Epithelial cell of prostate (primary cell): Measurements from ENCODE around the gene ABCD3.
"Not testable (repeated sequence)": the region's sequence is repeated elsewhere in the genome, so short reads cannot be mapped to it uniquely, and the experiment has no call there.

ENCODE experiments used
- DNase-seq: peaks from one replicate; pipeline ENCODE4 v3.0.0-alpha.2; 2011; ENCODE audit warnings: low read depth, low spot score
- H3K27ac ChIP-seq: fragments of 450-650 bp; 2 replicates; pipeline ENCODE4 v1.5.1; 2017; ENCODE audit warnings: mild to moderate bottlenecking

ABCD3 gene

DNA sequence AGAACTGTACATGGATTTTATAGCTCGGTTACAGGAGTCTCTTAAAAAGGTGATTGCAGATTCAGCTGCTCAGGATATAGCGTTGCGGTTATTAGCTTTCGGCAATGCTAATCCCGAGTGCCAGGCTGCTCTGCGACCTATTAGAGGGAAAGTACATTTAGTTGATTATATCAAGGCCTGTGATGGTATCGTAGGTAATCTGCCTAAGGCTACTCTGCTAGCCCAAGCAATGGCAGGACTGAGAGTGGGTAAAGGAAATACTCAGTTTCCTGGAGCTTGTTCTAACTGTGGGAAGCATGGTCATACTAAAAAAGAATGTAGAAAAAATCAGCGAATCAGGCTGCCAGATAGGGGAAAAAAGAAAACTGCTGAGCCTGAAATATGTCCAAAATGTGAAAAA, 27.5 kb downstream of the ABCD3 start:
- H3K27ac ChIP-seq, DNase-seq: not testable (repeated sequence)

DNA sequence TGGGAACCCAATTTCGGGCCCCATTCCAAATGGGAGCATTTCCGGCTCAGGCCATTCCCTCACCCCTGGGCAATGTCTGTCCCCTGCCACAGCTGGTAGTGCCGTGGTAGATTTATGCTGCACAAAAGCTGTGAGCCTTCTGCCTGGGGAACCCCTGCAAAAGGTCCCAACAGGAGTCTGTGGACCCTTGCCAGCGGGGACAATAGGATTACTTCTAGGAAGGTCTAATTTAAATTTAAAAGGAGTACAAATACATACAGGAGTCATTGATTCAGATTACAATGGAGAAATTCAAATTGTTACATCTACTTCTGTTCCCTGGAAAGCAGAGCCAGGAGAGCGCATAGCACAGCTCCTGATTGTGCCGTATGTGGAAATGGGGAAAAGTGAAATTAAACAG, 28.0 kb downstream of the ABCD3 start:
- H3K27ac ChIP-seq, DNase-seq: not testable (repeated sequence)

DNA sequence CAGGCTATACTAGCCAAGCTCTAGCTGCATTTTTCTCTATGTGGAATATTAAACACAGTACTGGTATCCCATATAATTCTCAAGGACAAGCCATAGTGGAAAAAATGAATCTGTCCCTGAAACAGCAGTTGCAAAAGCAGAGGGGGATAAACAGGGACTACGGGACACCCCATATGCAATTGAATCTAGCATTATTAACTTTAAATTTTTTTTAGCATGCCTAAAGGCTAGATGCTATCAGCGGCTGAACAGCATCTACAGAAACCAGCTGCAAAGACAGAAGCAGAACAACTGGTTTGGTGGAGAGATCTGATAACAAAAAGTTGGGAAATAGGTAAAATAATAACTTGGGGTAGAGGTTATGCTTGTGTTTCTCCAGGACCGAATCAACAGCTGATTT, 30.6 kb downstream of the ABCD3 start:
- H3K27ac ChIP-seq, DNase-seq: not testable (repeated sequence)

DNA sequence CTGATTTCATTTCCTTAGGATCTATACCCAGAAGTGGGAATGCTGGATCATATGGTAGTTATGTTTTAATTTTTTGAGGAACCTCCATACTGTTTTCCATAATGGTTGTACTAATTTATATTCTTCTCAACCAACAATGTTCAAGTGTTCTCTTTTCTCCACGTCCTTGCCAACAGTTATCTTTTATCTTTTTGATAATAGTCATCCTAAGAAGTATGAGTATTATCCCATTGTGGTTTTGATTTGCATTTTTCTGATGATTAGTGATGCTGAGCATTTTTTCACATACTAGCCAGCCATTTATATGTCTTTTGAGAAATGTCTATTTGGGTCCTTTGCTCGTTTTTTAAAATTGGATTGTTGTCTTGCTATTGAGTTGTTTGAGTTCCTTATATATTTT, 38.5 kb downstream of the ABCD3 start:
- DNase-seq: no peak
- no peak overlapping the region for H3K27ac ChIP-seq

DNA sequence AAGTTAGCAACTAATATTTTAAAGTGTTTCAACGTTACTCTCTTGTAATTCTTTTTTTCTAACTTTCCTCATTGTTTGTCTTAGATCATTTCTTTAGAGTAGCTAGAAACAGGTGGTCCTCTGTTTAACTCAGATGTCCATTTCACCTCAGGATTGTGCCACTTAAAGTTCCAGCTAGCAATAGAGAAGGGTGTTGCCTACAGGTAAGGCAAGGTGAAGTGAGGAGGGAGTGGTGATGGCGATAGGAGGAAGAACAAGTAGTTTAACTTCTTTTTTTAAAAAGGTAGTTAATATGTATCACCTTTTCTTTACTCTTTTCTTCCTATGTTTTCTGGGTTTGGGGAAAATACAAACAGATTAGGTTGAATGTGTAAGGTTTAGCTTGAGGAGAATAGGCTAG, 44.4 kb downstream of the ABCD3 start:
- no peak for DNase-seq
- H3K27ac ChIP-seq: no peak overlapping the region

DNA sequence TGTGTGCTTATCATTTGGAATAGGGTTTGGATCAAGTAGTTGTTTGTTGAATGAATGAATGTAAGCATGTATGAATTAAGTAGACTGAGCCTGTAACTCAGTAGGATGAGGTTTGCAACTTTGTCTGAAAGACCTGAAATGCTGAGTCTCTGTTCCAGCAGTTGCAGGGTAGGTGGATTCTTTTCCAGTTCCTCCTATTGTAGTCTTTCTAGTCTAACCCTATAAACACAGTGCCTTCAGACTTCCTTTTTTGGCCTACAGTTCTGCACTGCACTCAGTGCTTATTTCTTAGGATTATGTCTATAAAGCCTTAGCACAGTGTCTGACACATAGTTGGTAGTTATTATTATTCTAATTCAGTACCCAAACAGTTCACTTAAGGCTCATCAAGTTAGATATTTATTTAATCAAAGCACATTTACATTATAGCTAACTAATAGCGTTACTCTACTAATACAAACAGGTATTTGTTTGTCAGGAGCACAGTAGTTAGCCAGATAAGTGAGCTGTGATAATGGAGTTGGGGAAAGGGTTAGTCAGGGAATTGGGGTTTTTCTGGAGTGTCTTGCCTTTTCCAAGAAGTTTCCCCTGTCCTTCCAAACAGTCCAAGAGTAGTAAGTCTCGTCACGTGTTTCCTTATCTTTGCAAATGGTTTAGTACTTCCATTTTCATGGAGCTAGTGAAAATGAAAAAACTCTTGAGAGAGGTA, 45.0 kb downstream of the ABCD3 start:
- H3K27ac ChIP-seq: no peak overlapping the region

DNA sequence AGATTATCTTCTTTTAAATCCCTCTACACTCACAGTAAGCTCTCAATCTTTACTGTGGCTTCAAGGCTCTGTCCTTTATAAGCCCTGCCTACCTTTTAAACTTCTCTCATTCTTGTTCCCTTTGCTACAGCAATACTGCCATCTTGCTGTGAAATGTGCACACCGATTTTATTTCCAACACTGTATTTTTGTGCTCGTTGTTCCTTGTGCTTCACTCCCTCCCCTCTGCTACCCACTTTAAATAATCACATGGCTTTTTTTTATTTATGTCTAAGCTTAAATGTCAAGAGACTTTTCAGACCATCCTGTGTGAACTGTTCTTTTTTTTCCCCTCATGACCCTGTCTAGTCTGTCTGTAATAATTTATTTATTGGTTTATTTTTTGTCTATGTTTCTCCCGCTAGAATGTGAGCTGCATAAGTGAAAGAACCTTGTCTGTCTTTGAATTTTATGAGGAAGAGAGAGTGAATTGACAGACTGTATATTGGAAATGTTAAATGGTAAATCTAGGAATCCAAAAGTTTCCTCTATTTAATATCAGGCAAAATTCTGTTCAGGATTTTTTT, 45.7 kb downstream of the ABCD3 start:
- no peak overlapping the region for H3K27ac ChIP-seq
- no peak for DNase-seq

More for the DNA sequence above, 45.0 kb downstream of the ABCD3 start:
- DNase-seq: no peak

DNA sequence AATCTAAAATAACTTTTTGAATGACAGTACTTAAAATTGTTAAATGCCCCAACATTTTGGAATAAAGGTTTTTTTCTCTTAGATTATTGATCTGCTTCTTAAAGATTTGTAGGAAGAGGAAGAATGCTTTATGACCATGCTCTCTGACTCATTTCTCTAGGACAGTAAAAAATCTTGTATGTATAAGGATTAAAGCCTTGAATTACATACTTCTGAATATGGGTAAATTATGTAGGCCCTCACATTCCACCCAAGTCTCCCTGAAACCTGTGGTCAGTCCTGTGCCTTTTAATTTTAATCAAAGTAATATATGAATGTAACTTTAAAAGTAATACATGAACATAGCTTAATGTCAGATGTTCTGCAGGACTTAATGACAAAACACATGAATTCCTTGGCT, 50.5 kb downstream of the ABCD3 start:
- DNase-seq: no peak
- no peak overlapping the region for H3K27ac ChIP-seq

DNA sequence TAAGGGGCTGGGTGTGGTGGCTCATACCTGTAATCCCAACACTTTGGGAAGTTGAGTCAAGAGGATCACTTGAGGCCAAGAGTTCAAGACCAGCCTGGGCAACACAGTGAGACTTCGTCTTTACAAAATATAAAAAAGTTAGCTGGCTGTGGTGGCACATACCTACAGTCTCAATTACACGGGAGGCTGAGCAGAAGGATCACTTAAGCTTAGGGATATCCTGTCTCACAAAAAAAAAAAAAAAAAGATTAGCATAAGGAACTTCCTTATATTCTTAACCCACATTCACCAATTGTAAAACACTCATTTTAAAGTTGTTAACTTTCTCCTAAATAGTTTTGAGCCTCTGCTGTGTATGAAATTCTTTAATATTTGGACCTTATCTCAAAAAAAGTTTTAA, 53.1 kb downstream of the ABCD3 start:
- DNase-seq: no peak
- H3K27ac ChIP-seq: no peak overlapping the region

DNA sequence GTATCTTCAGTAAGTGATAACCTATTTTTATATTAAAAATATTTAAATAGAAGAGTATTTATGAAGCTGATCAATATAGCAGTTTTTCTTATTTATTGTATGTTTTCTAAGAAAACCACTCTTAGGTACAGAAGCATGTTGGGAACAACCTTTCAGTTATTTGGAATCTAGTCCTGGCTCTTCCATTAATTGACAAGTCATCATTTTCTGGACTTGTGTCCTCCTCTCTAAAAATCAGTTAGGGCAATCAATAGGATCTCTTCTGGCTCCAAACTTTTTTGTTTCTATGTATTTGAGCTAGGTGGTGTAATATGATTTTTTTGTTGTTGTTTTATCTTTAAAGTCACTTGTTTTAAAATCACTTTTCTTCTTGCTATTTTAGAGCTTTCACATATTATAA, 57.0 kb downstream of the ABCD3 start:
- no peak for DNase-seq
- no peak overlapping the region for H3K27ac ChIP-seq

DNA sequence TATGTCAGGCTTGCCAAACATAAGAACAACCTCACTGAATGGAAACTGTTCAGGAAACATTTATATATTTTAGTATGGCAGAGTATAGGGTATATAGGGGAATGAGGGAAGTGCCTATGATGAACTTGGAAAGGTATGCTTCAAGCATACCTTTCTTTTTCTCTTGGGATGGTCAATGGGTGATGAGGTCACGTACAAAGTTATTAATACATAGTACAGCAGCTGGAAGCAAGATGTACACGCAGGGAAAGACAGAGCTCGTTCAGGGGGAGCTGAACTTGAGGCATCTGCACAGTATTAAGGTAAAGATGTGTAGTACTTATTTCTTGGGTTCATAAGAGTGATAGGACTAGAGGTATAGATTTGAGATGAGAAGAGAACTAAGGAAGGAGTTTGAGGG, 61.5 kb downstream of the ABCD3 start:
- H3K27ac ChIP-seq: no peak overlapping the region
- no peak for DNase-seq

DNA sequence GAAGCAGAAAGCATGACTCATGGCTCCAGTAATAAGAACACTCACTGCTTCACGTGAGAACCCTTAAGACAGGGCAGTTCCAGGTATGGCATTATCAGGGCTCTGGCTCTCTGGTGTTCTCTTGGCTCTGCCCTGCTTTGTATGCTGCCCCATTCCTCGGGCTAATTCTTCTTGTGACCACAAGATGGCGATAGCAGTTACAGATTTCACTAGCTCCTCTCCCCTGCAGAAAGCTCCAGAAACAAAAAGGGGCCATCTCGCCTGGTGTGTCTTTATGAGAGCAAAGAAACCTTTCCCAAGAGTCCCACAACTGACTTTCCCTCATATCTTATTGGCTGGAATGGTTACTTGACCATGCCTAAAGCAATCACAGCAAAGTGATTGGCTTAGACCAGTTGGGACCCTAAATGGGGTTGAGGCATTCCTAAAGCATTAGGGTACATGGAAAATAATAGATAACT, 63.3 kb downstream of the ABCD3 start:
- peak; percentile 51 for DNase-seq
- H3K27ac ChIP-seq: no peak overlapping the region

DNA sequence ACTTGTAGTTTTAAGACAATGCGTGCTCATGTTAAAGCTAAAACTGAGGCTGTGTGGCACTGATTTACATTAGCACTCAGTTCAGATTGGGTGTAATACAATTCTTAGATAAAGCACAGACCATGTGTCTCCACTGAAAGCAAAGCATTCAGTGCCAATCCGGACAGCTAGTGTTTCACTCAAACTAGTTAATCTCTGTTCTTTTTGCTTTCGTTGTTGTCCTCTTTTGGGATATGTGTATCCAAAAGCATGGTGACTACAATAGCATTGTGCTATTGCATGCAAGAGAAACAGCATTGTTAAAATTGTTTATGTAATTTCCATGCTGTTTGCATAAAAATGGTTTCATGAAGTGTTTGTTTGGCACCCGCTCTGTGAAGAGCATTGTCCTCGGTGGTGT, 68.8 kb downstream of the ABCD3 start:
- DNase-seq: no peak
- H3K27ac ChIP-seq: no peak overlapping the region

DNA sequence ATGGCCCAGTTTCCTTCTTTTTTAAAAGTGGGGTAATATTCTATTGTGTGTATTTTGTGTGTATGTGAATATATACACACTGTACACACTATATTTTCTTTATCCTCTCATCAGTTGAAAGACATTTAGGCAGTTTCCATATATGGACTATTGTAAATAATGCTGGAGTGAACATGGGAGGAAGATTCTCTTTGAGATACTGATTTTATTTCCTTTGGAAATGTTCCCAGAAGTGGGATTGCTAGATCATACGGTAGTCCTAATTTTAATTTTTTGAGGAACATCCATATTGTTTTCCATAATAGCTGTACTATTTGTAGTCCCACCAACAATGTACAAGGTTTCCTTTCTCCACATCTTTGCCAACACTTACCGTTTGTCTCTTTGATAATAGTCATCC, 72.4 kb downstream of the ABCD3 start:
- no peak for DNase-seq
- no peak overlapping the region for H3K27ac ChIP-seq

DNA sequence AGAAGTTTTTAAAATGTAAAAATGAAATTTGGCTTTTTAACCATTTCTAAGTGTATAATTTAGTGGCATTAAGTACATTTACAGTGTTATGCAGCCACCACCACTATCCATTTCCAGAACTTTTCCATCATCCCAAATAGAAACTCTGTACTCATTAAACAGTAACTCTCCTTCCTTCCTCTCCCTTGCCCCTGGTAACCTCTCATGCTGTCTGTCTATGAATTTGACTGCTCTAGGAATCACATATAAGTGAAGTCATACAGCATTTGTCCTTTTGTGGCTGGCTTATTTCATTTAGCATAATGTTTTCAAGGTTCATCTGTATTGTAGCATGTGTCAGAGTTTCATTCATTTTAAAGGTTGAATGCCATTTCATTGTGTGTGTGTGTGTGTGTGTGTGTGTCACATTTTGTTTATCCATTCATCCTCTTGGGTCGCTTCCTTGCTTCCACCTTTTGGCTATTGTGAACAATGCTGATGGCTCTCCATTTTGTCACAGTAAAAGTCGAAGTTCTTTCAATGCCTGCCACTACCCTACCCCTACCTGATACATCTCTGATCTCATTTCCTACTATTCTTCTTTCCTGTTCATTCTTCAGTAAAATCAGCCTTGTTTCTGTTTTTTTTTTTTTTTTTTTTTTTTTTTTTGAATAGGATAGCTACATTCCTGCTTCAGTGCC, 78.0 kb downstream of the ABCD3 start:
- no peak for DNase-seq
- no peak overlapping the region for H3K27ac ChIP-seq

DNA sequence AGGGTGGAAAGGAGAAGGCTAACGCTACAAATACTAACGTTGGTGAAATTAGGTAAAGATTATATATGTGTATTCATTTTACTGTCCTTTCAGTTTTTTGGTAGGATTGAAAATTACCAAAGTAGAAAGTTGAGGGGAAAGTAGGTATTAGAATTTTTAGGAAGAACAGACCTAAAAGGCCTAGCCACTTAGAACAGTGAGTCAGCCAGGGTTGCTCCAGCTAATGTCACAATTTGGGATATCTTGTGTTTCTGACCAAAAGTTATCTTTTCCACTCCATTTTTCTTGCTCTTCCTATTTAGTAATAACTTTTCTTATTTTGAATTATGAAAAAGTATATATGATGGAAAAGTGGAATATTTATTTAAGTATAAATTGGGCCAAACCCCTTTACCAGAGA, 83.2 kb downstream of the ABCD3 start:
- no peak for DNase-seq
- no peak overlapping the region for H3K27ac ChIP-seq

DNA sequence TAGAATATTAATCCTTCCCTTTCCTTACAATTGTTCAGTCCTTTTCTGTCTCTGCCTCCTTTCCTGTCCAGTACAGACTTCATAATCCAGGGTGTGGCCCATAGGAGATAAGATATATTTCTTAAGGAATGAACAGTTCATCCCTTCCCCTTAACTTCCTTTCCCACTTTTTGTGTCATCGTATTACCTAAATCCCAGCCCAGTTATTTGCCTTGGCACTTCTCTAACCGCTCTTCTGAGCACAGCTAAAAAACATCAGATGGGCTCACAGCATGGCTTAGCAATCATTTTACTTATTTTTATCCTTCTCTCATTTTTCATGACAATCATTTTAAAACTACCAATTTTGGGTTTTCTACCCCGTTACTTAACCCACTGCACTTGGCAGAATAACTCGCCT, 83.7 kb downstream of the ABCD3 start:
- H3K27ac ChIP-seq: no peak overlapping the region
- DNase-seq: no peak

DNA sequence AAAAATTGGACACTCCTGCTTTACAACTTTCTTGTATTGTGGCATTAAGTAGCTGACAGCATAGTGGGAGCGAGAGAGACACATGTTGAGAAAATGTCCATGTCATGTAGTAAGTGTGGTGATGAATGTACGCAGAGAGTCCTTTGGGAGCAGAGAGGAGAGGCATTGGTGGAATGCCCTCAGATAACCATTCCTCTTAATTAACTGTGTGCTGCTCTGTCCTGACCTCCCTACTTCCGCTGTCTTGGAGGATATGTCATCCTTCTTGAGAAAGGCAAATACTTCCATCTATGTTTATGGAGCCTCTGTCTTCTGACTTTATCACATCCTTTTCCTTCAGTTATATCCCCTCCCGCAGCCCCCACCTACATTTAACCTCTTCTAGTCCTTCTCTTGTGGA, 85.0 kb downstream of the ABCD3 start:
- H3K27ac ChIP-seq: no peak overlapping the region

DNA sequence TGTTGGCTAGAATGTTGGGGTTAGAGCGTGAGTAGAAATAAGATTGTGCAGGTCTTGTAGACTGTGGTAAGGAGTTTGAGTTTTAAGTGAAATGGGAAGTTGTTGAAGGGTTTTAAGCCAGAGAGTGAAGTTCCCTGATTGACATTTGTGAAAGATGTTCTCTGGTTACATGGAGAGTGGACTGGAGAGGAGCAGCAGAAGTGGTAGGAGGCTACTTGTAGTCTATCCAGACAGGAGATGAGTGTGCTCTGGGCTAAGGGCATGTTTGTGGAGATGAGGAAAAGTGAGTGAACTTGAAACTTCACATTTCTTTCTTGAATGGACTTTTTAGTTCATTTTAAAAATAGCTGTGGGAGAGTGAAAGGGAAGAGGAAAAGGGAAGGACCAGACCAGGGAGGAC, 86.4 kb downstream of the ABCD3 start:
- no peak for DNase-seq
- H3K27ac ChIP-seq: no peak overlapping the region

More for the DNA sequence above, 85.0 kb downstream of the ABCD3 start:
- no peak for DNase-seq

DNA sequence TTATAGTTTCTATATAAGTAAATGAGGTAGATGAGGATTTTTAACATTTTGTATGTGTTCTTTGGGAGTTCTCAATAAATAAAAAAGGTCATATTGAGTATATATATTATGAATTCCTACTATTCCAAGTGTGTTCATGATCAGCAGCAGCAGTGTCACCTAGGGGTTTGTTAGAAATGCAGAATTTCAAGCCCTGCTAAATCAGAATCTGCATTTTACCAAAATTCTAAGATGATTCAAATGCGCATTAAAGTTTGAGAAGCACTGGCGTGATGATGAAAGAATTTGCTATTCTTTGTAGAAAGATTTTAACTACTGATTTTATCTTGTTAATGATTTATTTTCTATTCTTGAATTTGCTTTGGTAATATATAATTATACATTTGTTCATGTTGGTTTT, 94.6 kb downstream of the ABCD3 start:
- H3K27ac ChIP-seq: no peak overlapping the region
- DNase-seq: no peak

DNA sequence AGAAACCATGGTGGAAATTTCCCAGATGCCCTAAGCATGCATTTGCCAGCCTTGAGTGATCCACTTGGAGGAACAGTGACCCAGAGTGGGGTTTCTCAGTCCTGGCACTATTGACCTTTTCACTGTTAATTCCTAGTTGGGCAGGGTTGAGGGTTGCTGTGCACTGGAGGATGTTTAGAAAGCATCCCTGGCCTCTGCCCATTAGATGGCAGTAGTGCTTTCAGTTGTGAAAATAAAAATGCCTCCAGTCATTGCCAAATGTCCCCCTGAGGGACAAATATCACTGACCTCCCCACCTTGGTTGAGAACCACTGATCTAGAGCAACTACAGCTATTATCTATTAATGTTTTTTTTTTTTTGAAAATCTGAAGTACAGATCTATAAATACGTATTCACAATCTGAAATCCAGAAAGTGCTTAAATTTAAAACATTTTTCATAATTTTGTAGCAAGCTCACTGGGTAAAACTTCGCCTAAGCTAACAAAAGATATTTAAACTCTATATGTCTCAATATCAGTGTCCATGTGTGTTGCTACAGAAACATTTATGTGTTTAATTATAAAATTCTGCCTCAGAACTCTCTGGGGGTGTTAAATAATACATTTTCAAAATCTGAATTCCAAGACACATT, 96.0 kb downstream of the ABCD3 start:
- no peak for DNase-seq
- H3K27ac ChIP-seq: no peak overlapping the region
